ENCODE measurements around the gene OCA2. TPM values are rescaled to one million over a fixed set of nuclear protein-coding genes. Genes with fewer than 3 reads are reported as not detected.

Gene OCA2
- polyA plus RNA-seq, 3 donors = not detected

GRCh38 chr15:28110481-28110881 is 11.4 kb upstream of the OCA2 start:
- no peak overlapping the region for H2AFZ ChIP-seq (ENCODE audit: insufficient read depth, low read depth, low read length, poor library complexity, severe bottlenecking)
- Mint-ChIP-seq H3K4me1 (peaks cover 8% of the 10 kb centered on the region), H3K9me3 (peaks cover 0 to 16% (median 2%) of the 10 kb centered on the region in 7 donors), H3K36me3 (peaks cover 36 to 44% of the 10 kb centered on the region in 2 donors), H3K27ac (no peak overlapping the region), H3K27me3 (ENCODE audit: low read depth in 3 of 3) (peaks cover 28 to 40% (median 34%) of the 10 kb centered on the region in 3 donors), H3K4me3 (no peak overlapping the region)
- H3K4me1 ChIP-seq (ENCODE audit: control insufficient read depth in 1 of 2, insufficient read depth in 2 of 2, low read length in 2 of 2) = peaks cover 0 to 13% of the 10 kb centered on the region in 2 donors
- no peak overlapping the region for H3K27ac ChIP-seq (ENCODE audit: low read depth in 1 of 2, low read length in 2 of 2)
- intact Hi-C loops (cut with micrococcal nuclease) = no loop called here
- H3K9ac ChIP-seq (ENCODE audit: insufficient read depth, low read length, poor library complexity, severe bottlenecking) = no peak overlapping the region
- H3K27me3 ChIP-seq (ENCODE audit: control insufficient read depth in 2 of 2, insufficient read depth in 2 of 2, low read length in 2 of 2) = peaks cover 8 to 30% of the 10 kb centered on the region in 2 donors
- H3K9me3 ChIP-seq (replicated peaks in 1 of 2; ENCODE audit: control insufficient read depth in 1 of 2, insufficient read depth in 1 of 2, low read length in 2 of 2) = peaks cover 0 to 8% of the 10 kb centered on the region in 2 donors
- TF ChIP-seq, protein P1, sequence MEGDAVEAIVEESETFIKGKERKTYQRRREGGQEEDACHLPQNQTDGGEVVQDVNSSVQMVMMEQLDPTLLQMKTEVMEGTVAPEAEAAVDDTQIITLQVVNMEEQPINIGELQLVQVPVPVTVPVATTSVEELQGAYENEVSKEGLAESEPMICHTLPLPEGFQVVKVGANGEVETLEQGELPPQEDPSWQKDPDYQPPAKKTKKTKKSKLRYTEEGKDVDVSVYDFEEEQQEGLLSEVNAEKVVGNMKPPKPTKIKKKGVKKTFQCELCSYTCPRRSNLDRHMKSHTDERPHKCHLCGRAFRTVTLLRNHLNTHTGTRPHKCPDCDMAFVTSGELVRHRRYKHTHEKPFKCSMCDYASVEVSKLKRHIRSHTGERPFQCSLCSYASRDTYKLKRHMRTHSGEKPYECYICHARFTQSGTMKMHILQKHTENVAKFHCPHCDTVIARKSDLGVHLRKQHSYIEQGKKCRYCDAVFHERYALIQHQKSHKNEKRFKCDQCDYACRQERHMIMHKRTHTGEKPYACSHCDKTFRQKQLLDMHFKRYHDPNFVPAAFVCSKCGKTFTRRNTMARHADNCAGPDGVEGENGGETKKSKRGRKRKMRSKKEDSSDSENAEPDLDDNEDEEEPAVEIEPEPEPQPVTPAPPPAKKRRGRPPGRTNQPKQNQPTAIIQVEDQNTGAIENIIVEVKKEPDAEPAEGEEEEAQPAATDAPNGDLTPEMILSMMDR (IDR thresholded peaks at IDR 0.05) = no peak
- DNase-seq = no peak
- no peak overlapping the region for H3K4me2 ChIP-seq (replicated peaks; ENCODE audit: extremely low read depth, low read length, poor library complexity, severe bottlenecking)
- H3K79me2 ChIP-seq (ENCODE audit: insufficient read depth, low read length) = no peaks in the 10 kb centered on the region
- H3K36me3 ChIP-seq (replicated peaks in 1 of 2; ENCODE audit: control insufficient read depth in 1 of 2, insufficient read depth in 2 of 2, low read length in 2 of 2) = peaks cover 34 to 44% of the 10 kb centered on the region in 2 donors
- 86% methylated on average over 6 of the region's 7 CpGs for WGBS (ENCODE audit: insufficient coverage)
- H4K20me1 ChIP-seq (ENCODE audit: insufficient read depth, low read length) = no peaks in the 10 kb centered on the region
- no peak overlapping the region for H3K4me3 ChIP-seq (replicated peaks in 1 of 3; ENCODE audit: low read depth in 2 of 3, low read length in 3 of 3)

DNA sequence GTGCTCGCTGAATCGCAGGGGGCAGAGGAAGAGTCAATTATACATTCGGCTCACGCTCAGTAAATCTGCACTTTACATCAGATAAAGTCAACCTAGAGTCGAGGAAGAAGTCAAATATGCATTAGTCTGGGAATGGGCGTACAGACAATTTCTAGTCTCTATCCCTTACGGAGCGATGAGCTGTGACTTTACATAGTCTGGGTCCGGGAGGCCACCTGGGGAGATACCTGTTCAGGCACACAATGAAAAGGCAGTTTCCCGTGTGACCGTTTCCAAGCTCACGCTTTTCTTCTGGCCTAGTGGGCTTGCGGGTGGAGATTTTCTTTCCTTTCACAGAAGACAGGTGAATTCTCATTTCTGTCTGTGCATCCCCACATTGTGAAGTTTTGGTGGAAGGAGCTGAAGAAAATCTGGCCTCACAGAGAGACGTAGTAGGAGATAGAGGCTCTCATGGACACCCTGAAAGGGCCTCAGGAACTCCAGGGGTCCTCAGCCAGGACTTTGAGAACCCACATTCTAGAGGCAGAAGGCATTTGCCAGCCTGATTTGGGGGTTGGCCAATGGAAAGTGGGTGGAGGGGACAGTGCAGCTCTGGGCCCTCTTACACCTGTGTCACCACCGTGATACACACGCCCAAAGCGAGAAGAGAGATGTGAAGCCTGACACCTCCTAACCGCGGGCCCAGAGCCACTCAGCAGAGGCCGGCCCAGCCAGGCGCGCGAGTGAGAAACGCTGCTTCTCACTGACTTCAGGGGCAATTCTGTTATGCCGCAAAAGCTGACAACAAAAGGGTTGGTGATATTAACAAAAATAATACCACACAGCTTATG is 10.7 kb upstream of the OCA2 start:
- Mint-ChIP-seq H3K4me3 (no peak overlapping the region), H3K27ac (no peak overlapping the region)
- peaks cover 34 to 38% of the 10 kb centered on the region in 2 donors for H3K36me3 ChIP-seq (replicated peaks in 1 of 2; ENCODE audit: control insufficient read depth in 1 of 2, insufficient read depth in 2 of 2, low read length in 2 of 2)

More for the DNA sequence above, 10.7 kb upstream of the OCA2 start:
- Mint-ChIP-seq H3K4me1 (peaks cover 8% of the 10 kb centered on the region), H3K36me3 (peaks cover 33 to 38% of the 10 kb centered on the region in 2 donors), H3K9me3 (peaks cover 1 to 16% (median 2%) of the 10 kb centered on the region in 7 donors), H3K27me3 (ENCODE audit: low read depth in 3 of 3) (peaks cover 28 to 42% (median 34%) of the 10 kb centered on the region in 3 donors)
- Histone ChIP-seq H3K27me3 (ENCODE audit: control insufficient read depth in 2 of 2, insufficient read depth in 2 of 2, low read length in 2 of 2) (peaks cover 8 to 30% of the 10 kb centered on the region in 2 donors), H3K9ac (ENCODE audit: insufficient read depth, low read length, poor library complexity, severe bottlenecking) (no peak overlapping the region), H3K9me3 (replicated peaks in 1 of 2; ENCODE audit: control insufficient read depth in 1 of 2, insufficient read depth in 1 of 2, low read length in 2 of 2) (peaks cover 0 to 14% of the 10 kb centered on the region in 2 donors), H3K4me1 (ENCODE audit: control insufficient read depth in 1 of 2, insufficient read depth in 2 of 2, low read length in 2 of 2) (peaks cover 0 to 13% of the 10 kb centered on the region in 2 donors), H2AFZ (ENCODE audit: insufficient read depth, low read depth, low read length, poor library complexity, severe bottlenecking) (no peak overlapping the region), H4K20me1 (ENCODE audit: insufficient read depth, low read length) (no peaks in the 10 kb centered on the region), H3K27ac (ENCODE audit: low read depth in 1 of 2, low read length in 2 of 2) (no peak overlapping the region), H3K4me3 (replicated peaks in 1 of 3; ENCODE audit: low read depth in 2 of 3, low read length in 3 of 3) (no peak overlapping the region), H3K4me2 (replicated peaks; ENCODE audit: extremely low read depth, low read length, poor library complexity, severe bottlenecking) (no peak overlapping the region), H3K79me2 (ENCODE audit: insufficient read depth, low read length) (no peaks in the 10 kb centered on the region)
- WGBS (ENCODE audit: insufficient coverage) = 98% methylated on average over 13 of the region's 25 CpGs
- intact Hi-C loops (cut with micrococcal nuclease) = no loop called here
- DNase-seq = no peak
- TF ChIP-seq, protein P1 (IDR thresholded peaks at IDR 0.05) = no peak
